Suprapubic skin (tissue), 4 donors: ENCODE data around the gene SUSD6.

Source experiments
- CTCF ChIP-seq, 2 donors: fragments of 200-600 bp in 1 of 2; fragments of 450-650 bp in 1 of 2; sonication (generic) in 1 of 2; IDR thresholded peaks; one replicate each; pipeline ENCODE4 v1.5.1; 2016 to 2019; ENCODE audit warnings: antibody characterized with exemption in 2 of 2, mild to moderate bottlenecking in 1 of 2, moderate library complexity in 1 of 2
- POLR2A ChIP-seq, 2 donors: fragments of 450-650 bp; IDR thresholded peaks; one replicate each; pipeline ENCODE4 v1.6.1; 2017; ENCODE audit warnings: antibody characterized with exemption in 2 of 2, mild to moderate bottlenecking in 2 of 2, moderate library complexity in 2 of 2
- POLR2AphosphoS5 ChIP-seq, 3 donors: sonication (generic); formaldehyde crosslinking; IDR thresholded peaks; one replicate each; pipeline ENCODE4 v1.6.1; 2017; ENCODE audit warnings: antibody characterized with exemption in 3 of 3

DNA sequence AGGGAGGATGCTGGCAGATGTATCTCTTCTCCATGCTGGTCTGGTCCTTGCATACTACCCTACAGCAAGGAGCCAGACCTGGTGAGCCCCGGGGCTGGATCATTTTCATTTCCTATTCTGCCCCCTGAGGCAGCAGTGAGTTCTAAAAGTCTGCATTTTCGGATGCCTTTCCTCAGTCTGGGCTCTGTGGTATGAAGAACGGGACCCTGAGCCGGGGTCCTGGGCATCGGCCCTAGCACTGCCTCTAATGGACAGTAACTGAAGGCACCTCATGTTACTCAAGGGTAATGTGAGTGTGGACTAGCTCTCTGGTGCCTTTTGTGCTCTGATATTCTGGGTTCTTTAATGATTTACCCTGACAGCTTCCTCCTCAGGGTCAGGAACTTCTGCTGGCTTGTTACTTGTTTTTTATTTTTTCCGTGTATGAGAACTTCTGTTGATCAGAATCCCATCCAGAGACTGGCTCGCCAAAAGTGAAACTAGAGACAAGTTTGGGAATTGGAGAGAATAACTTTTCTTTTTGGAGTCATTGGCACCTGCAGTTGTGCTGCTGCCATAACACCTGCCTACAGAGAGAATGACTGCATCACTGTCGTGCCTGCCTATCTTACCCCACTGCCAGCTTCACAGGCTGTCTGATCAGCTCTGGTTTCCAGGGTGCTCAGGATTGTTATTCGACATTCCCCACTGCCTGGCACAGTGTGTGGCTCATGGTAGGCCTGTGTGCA, 62.3 kb downstream of the SUSD6 start:
- TF ChIP-seq POLR2AphosphoS5 (IDR thresholded peaks at IDR 0.05): no peak
- TF ChIP-seq CTCF (IDR thresholded peaks at IDR 0.05): no peak
- no peak for TF ChIP-seq POLR2A (IDR thresholded peaks at IDR 0.05)
